Keratinocyte (primary cell): ENCODE results near the gene OSBPL1A.

Source experiments
- EZH2 ChIP-seq: IDR thresholded peaks from one replicate; pipeline ENCODE4 v1.6.1; 2012; ENCODE audit warnings: inconsistent platforms, mild to moderate bottlenecking, low read length, moderate library complexity
- TF ChIP-seq, protein P1 (sequence below), 3 experiments: IDR thresholded peaks in 1 of 3; conservative IDR thresholded peaks in 1 of 3; optimal IDR thresholded peaks in 1 of 3; 2 replicates in 2 of 3; 3 replicates in 1 of 3; pipeline versions ENCODE3 to v1.5.1; 2011; ENCODE audit warnings: low read length in 3 of 3, mild to moderate bottlenecking in 3 of 3, moderate library complexity in 2 of 3, control low read depth in 1 of 3, inconsistent platforms in 1 of 3; ENCODE audit not compliant: insufficient read depth in 2 of 3; ENCODE audit errors: extremely low read depth in 1 of 3

DNA sequence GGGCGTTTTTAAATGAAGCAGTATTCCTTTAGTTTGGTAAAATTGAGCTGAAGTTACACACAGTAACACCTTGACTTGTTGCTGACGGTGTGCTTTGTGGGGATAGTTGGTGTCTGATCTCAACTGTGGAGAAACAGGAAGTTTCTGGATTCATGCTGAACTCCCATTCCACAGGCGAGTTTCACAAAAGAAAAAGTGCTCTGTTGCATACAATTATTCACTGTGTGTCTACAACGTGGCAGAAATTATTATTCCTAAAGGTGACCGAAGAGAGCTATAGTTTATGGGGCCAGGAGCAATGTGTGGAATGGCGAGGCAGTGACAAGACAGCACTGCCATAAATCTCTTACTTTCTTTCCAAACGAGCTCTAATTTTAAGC, 259.2 kb downstream of the OSBPL1A start:
- TF ChIP-seq, protein P1, sequence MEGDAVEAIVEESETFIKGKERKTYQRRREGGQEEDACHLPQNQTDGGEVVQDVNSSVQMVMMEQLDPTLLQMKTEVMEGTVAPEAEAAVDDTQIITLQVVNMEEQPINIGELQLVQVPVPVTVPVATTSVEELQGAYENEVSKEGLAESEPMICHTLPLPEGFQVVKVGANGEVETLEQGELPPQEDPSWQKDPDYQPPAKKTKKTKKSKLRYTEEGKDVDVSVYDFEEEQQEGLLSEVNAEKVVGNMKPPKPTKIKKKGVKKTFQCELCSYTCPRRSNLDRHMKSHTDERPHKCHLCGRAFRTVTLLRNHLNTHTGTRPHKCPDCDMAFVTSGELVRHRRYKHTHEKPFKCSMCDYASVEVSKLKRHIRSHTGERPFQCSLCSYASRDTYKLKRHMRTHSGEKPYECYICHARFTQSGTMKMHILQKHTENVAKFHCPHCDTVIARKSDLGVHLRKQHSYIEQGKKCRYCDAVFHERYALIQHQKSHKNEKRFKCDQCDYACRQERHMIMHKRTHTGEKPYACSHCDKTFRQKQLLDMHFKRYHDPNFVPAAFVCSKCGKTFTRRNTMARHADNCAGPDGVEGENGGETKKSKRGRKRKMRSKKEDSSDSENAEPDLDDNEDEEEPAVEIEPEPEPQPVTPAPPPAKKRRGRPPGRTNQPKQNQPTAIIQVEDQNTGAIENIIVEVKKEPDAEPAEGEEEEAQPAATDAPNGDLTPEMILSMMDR (optimal IDR thresholded peaks at IDR 0.05 in 1 of 3, IDR thresholded peaks at IDR 0.05 in 1 of 3, conservative IDR thresholded peaks at IDR 0.05 in 1 of 3; ENCODE audit: extremely low read depth in 1 of 3, insufficient read depth in 2 of 3, low read length in 3 of 3): no peak
- TF ChIP-seq EZH2: no peak
